ENCODE measurements around the gene ARAP2.

GRCh38 chr4:36079666-36080065 lies 164.6 kb downstream of the ARAP2 start:
- TF ChIP-seq CTCF (IDR thresholded peaks at IDR 0.05) (no peak), POLR2A (IDR thresholded peaks at IDR 0.05) (no peak)
